Dedifferentiated amniotic fluid mesenchymal stem cell (primary cell): ENCODE measurements around the gene OPN4.

ENCODE experiments used
- DNase-seq: peaks from one replicate; pipeline ENCODE4 v3.0.0-alpha.2; 2016; ENCODE audit errors: extremely low spot score

Gene OPN4

GRCh38 chr10:86699991-86700840, 45.9 kb downstream of the OPN4 start:
- no peak for DNase-seq

GRCh38 chr10:86700851-86701617, 46.7 kb downstream of the OPN4 start:
- DNase-seq = no peak

DNA sequence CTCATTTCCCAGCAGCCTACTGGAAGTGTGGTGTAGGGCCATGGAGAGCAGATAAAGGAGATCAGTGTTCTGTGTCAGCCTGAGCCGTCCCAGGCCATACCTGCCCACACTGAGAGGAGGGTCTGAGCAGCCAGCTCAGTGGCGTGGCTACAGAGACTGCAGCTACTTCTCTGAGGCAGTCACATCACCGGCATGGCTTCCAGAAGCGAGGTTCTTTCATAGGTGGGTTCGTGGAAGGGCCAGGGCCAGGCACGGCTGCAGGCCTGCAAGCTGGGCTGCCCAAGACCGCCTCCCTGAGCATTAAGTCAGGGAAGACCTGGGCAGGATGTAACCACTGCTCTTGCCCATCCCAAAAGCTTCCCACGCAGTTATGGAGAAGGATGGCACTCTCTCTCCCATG, 48.8 kb downstream of the OPN4 start:
- DNase-seq = no peak

- no peak for DNase-seq
Observed at GRCh38 chr10:86705139-86705538, 50.8 kb downstream of the OPN4 start.

GRCh38 chr10:86705905-86706304, 51.6 kb downstream of the OPN4 start:
- no peak for DNase-seq

DNA sequence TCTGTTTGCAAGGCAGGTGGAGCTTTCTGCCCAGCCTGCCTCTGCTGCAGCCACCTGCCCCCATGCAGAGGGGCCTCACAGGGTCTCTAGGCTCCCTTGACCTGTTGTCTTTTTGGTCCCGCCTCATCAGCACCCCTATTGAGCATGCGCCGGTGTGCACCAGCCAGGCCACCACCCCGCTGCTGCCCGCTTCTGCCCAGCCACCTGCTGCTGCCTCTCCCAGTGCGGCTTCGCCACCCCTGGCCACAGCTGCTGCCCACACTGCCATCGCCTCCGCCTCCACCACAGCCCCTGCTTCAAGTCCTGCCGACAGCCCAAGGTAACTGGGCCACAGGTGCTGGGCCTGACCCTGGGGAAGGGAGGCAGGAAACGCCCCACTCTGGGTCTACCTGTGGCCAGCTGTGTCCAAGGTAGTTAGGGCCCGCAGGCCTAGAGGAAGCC, 52.1 kb downstream of the OPN4 start:
- no peak for DNase-seq

DNA sequence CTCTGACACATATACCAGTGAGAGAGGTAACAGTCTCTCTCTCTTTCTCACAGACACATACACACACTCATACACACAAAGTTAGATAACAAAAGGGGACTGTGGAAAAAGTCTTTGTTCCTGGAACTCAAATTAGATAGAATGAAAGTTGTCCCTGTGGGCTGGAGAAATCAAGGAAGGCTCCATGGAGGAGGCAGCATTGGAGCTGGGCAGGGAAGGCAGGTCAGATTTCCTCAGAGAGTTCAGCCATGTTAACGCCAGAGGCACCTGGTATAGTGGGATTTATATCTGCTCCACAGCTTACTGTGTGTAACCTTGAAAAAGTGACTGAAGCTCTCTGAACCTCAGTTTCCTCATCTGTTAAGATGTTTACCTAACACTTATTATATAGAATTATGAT, 52.6 kb downstream of the OPN4 start:
- DNase-seq = no peak

GRCh38 chr10:86707505-86707904, 53.2 kb downstream of the OPN4 start:
- no peak for DNase-seq

DNA sequence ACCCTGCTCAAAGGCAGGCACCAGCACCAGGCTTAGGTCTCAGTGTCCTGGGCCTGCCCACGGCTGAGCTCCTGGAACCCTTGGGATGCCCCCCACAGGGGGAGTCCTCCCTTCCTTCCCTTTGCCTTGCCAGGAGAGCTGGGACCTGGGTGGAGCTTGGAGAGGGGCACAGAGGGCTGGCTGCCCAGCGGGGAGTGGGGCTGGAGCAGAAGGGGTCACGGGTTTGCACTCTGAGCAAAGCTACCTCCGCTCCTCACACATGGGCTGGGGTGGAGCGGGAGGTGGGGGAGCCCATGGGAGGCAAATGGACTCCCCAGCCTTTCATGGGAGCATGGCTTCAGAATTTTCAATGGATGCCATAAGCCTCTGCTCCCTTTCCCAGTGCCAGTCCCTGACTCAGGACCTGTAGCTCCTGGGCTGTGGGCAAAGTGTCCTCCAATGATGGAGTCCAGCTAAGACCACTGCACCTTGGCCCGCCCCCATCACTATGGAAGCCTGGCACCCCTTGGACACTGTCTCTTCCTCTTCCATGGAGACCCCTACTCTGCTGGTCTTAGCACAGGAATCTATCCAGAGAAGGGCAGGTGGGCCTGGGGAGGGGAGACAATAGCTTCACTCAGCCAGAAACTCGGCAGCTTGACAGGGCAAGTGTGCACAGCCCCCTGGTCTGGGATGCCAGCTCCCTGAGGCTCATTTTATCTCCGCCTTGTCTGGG, 53.9 kb downstream of the OPN4 start:
- DNase-seq = no peak

- DNase-seq = no peak
Observed at GRCh38 chr10:86708783-86709380, 54.5 kb downstream of the OPN4 start.

DNA sequence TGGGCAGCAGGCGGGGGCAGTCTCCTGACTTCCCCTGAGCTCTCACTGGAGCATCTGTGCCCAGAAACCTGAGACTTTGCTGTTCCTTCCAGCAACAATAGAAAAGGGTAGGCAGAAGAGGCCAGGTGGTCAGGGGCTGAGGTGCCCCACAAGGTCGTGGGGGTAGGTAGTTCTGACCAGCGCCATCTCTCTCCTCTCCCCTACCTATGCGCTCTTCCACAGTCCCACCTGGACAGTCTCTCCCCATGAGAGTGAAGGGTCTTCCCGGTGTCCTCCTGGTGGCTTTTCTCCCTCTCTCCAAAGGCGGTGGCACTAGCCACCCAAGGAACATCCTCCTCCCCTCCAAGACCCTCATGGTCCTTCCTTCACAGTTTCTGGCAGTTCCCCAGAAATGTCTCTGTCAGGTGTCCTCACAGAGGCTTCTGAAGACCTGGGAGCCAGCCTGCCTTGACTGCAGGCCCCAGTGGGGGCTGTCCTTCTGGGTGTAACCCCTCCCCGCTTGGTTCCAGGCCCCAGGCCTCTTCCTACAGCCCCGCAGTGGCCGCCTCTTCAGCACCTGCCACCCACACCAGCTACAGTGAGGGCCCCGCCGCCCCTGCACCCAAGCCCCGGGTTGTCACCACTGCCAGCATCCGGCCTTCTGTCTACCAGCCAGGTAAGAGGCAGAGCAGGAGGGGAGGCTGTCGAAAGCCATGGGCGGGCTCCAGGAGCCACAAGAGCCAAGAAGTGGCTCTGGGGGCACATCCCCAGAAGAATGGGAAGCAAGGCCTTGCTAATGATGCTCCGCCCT, 55.2 kb downstream of the OPN4 start:
- no peak for DNase-seq

- DNase-seq = peak; percentile 89
Observed at GRCh38 chr10:86710987-86711512, 56.7 kb downstream of the OPN4 start.

DNA sequence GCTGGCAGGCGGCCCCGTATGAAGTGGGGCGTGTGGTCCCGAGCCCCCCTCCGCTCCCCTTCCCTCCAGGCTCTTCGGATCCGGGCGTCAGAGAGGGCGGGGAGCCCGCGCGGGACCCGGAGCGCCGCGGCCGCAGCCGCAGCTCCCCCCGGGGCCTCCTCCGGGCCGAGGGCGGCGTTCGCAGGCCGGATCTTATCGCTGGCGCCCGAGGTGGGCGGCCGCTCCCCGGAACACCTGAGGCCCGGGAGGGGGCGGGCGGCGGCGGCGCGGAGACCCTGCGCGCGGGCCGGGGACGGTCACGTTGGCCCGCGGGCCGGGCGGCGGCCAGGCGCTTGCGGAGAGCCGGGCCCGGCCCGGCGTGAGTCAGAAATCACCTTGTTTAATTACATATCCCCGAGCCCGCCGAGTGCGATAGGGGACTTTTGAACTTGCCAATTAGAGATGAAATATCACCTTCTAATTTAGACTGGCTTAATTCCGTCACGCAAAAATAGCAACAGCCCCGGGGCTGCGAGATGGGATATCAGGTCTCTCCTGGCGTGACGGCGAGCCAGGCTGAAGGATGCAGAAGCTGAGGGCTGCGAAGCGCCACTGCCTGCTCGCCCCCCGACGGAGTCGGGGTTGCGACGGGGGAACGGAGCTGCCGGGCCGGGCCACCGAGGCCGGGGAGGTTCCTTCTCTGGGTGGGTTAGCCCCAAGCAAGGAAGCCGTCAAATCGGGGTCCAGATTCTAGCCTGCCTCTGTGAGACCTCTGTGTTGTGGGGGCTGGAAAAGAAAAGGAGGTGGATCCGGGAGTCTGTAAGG, 57.4 kb downstream of the OPN4 start:
- no peak for DNase-seq

GRCh38 chr10:86712317-86712707, 58.0 kb downstream of the OPN4 start:
- DNase-seq = no peak

DNA sequence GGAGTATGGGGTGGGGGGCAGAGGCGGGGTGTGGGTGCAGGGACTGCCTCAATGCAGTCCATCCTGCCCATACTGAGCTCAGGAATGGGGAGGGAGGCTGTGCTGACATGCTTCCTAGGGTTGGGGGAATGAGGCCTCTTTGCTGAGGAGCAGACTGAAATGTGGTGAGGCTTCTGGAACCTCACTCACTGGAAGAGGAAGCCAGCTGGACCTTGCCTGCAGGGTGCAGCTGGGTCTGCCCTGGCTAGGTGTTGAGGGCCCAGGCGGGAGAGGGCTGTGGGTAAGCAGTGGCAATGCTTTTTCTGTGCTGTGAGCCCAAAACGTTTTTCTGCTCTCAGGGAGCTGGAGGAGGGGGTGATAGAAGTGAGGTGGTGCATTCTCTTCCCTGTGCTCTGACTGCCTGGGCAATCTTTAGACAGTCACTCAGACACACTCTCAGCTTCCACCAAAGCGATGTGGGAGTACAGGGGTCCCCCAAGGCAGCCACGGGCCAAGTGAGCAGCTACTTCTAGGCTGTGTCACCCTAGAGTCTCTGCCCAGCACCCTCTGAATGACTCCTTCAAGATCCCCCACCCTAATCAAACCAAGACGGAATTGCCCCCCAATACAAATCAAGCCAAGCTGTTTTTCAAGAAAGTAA, 60.9 kb downstream of the OPN4 start:
- DNase-seq = no peak

DNA sequence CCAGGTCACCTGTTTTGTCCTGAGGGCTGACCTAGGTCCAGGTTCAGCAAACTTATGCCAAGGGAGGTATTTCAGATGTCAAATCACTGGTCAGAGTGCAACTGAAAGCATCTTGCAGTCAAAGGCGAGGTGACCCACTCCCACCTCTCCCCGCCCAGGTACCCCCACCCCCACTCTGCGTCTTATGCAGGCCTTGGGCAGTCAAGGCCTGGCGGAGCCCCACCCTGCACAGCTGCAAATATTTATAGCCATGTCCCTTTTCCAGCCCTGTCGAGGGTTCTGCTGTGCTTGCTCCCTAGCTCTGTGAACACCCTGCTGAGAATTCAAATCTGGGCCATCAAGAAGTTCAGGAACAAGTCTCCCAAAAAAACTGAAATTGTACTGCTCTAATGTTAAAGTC, 61.5 kb downstream of the OPN4 start:
- no peak for DNase-seq
